Ectodermal cell (in vitro differentiated cells): ENCODE results near the gene DAPK1.

ENCODE experiments used
- H3K27ac ChIP-seq: 2 replicates; pipeline ENCODE4 v1.7.0; 2013; ENCODE audit warnings: mild to moderate bottlenecking, low read depth, low read length; ENCODE audit not compliant: insufficient read depth, poor library complexity, severe bottlenecking
- H3K27me3 ChIP-seq: 2 replicates; pipeline ENCODE4 v1.7.0; 2013; ENCODE audit warnings: mild to moderate bottlenecking, low read length; ENCODE audit not compliant: insufficient read depth, control insufficient read depth, poor library complexity, severe bottlenecking
- H3K36me3 ChIP-seq: one replicate; pipeline ENCODE4 v1.7.0; 2013; ENCODE audit warnings: low read length; ENCODE audit not compliant: control insufficient read depth, insufficient read depth
- H3K4me1 ChIP-seq: one replicate; pipeline ENCODE4 v1.7.0; 2013; ENCODE audit warnings: low read length; ENCODE audit not compliant: control insufficient read depth, insufficient read depth
- H3K4me3 ChIP-seq: 2 replicates; pipeline ENCODE4 v1.7.0; 2013; ENCODE audit warnings: low read depth, low read length, control low read depth; ENCODE audit not compliant: insufficient read depth
- H3K9me3 ChIP-seq: 2 replicates; pipeline ENCODE4 v1.7.0; 2013; ENCODE audit warnings: mild to moderate bottlenecking, low read length, moderate library complexity; ENCODE audit not compliant: control insufficient read depth
- WGBS, 2 experiments: methylation state at CpG; one replicate each; pipeline ENCODE4 v1.1.7; 2013; ENCODE audit warnings: missing lambda C conversion rate in 2 of 2; 5-methylcytosine and 5-hydroxymethylcytosine counted together

Gene DAPK1

DNA sequence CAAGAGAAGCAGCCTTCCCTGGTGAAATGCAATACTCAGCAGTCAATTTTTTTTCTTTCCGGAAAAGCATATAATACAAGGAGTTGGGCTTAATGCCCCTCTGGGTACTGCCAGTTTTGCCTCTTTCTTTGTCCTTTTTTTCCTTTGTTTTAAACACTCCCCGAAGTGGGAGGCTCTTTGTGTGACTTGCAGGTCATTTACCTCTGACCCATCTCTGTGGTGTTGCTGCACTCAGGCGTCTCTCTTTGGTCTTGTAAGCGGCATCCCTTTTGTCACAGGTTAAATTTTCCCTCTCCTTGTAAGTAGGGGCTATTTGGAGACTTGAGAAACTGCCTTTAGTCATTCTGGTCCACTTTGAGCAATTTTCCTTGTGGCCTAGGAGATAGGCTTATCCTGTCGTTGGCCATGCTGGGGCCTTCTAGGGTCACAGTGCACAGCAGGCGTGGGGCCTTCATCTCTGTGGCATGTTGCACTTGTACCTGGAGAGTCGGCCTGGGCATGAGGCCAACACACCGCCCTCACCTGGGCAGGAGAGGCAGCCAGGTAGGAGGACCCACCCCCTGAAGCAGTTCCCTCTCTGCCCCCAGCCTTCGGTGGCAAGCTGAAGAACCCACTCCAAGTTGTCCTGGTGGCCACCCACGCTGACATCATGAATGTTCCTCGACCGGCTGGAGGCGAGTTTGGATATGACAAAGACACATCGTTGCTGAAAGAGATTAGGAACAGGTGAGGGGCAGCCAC lies 200.6 kb downstream of the DAPK1 start:
- H3K4me3 ChIP-seq: no peak overlapping the region
- peaks cover 12% of the 10 kb centered on the region for H3K4me1 ChIP-seq
- 91 to 95% methylated on average over 14 of the region's 14 CpGs for WGBS, 2 experiments
- H3K9me3 ChIP-seq: no peaks in the 10 kb centered on the region
- H3K27me3 ChIP-seq: no peaks in the 10 kb centered on the region
- no peaks in the 10 kb centered on the region for H3K36me3 ChIP-seq
- no peak overlapping the region for H3K27ac ChIP-seq

DNA sequence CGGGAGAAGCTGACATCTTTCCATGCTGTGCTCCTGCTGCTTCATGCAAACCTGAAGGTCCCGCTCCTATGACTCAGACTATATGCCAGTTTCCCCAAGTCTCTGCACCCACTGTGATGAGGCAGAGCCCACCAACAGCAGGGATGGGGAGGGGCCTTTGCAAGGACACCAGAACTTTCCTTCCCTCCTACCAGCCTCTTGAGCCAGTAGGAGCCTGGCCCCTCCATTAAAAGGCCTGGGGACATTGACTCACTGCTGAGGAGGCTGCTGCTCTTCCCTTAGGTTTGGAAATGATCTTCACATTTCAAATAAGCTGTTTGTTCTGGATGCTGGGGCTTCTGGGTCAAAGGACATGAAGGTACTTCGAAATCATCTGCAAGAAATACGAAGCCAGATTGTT lies 202.2 kb downstream of the DAPK1 start:
- H3K36me3 ChIP-seq: no peaks in the 10 kb centered on the region
- no peak overlapping the region for H3K4me3 ChIP-seq
- no peaks in the 10 kb centered on the region for H3K9me3 ChIP-seq
- 93 to 94% methylated on average over 4 of the region's 4 CpGs for WGBS, 2 experiments
- no peaks in the 10 kb centered on the region for H3K27me3 ChIP-seq
- H3K27ac ChIP-seq: no peak overlapping the region
- H3K4me1 ChIP-seq: peaks cover 12% of the 10 kb centered on the region

DNA sequence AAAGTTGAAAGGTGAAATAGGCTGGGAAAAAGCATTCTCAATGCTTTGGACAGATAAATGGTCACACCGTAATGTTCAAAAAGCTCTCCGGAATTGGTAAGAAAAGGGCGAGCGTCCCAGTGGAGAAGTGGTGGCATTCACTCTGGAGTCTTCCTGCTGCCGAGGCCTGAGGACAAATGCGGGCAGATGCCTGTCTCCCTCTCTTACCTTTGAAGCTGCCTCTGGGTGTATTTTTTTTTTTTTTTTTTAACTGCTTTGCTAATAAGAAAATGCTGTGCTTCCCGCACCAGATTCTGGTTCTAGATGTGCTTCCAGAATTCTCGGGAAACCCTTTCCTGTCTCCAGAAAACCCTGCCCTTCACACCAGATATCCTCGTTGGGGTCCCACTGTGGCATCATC lies 203.8 kb downstream of the DAPK1 start:
- Histone ChIP-seq H3K27ac (peak overlapping the region; percentile 3), H3K36me3 (no peaks in the 10 kb centered on the region), H3K4me3 (no peak overlapping the region), H3K4me1 (peaks cover 12% of the 10 kb centered on the region), H3K27me3 (no peaks in the 10 kb centered on the region), H3K9me3 (no peaks in the 10 kb centered on the region)
- WGBS, 2 experiments: 79 to 86% methylated on average over 9 of the region's 9 CpGs

DNA sequence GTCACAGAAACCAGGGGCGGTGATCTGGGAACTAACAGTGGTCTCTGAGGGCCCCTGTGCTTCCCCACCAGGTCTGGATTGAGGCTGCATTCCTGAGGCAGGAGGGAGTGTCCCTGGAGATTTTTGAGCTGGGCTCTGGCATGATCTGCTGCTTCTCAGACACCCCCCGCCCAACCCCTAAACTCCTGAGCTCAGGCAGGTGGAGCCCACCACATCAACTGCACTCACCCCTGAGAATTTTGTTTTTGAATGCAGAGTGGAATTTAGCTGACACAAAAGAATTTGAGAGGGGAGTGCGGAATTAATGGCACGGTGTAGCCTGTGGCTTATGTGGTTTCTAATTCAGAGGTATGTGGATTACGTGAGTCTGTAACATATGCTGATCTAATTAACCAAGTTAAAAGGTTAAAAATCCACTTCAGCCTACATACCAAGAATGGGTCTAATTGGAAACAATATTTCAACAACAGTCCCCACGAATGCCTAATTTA lies 204.3 kb downstream of the DAPK1 start:
- Histone ChIP-seq H3K9me3 (no peaks in the 10 kb centered on the region), H3K4me1 (peaks cover 12% of the 10 kb centered on the region), H3K4me3 (no peak overlapping the region), H3K27me3 (no peaks in the 10 kb centered on the region), H3K27ac (peak overlapping the region; percentile 20), H3K36me3 (peaks cover 4% of the 10 kb centered on the region)
- WGBS, 2 experiments: 86% methylated on average over 5 to 6 of the region's 6 CpGs

DNA sequence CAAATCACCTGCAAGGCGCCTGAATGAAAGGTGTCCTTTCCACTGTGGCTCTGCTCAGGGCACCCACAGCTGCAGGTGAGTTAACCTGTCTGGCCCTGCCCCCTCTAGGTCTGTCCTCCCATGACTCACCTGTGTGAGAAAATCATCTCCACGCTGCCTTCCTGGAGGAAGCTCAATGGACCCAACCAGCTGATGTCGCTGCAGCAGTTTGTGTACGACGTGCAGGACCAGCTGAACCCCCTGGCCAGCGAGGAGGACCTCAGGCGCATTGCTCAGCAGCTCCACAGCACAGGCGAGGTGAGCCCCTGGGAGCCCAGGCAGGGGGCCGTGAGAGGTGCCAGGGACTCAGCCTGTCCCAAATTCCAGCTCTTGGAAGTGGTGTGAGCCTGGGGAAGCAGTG lies 205.3 kb downstream of the DAPK1 start:
- no peaks in the 10 kb centered on the region for H3K27me3 ChIP-seq
- H3K4me1 ChIP-seq: peaks cover 12% of the 10 kb centered on the region
- no peak overlapping the region for H3K4me3 ChIP-seq
- 95 to 96% methylated on average over 9 of the region's 9 CpGs for WGBS, 2 experiments
- H3K27ac ChIP-seq: no peak overlapping the region
- H3K36me3 ChIP-seq: peaks cover 7% of the 10 kb centered on the region
- H3K9me3 ChIP-seq: no peaks in the 10 kb centered on the region

DNA sequence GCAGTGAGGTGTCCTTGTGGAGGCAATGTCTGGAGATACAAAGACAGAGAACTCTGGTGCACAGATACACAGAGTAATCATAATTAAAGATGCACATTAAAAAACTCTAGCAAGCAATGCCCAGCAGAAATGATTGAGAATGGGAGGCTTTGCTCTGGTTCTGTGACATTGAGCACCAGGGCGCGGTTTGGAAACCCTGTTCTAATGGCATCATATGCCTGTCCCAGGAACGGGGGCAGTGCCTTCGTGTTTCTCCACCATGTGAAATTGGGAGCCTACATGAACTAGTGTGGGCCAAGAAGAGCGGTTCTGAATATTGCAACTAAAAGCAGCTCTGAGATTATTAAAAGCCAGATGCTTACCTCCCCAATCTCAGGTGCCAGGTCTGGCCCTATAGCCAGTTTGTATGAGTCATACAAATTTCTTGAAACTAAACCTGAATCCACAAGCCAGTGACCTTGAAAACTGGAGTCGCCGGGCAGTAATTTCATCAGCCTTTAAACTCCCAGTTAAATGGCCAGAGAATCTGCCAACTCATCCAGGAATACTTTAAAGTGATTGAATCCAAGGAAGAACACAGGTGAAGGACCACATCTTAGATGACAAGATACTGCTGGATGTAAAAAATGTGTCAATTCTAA lies 206.1 kb downstream of the DAPK1 start:
- Histone ChIP-seq H3K36me3 (peaks cover 7% of the 10 kb centered on the region), H3K27me3 (no peaks in the 10 kb centered on the region), H3K4me3 (no peak overlapping the region), H3K9me3 (no peaks in the 10 kb centered on the region), H3K27ac (no peak overlapping the region), H3K4me1 (peaks cover 12% of the 10 kb centered on the region)
- 90 to 92% methylated on average over 7 of the region's 7 CpGs for WGBS, 2 experiments

DNA sequence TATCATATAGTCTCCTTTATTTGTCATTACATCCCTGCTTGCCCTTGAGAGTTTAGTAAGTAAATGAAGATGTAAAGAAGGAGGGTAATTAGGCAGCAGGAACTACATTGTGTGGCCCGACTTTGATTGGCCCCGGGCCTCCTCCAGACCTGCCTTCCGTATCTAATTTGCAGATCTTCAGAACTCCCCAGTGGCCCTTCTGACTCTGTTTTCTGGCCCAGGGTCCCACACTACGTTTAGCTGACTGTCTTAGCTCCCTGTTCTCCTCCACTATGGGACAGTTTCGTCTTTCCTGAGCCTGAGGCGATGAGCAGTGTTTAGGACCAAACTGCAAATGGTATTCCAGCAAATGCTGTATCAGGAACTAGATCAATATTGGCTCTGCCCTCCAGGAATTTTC lies 206.7 kb downstream of the DAPK1 start:
- Histone ChIP-seq H3K4me1 (peaks cover 12% of the 10 kb centered on the region), H3K27ac (no peak overlapping the region), H3K36me3 (peaks cover 7% of the 10 kb centered on the region), H3K9me3 (no peaks in the 10 kb centered on the region), H3K27me3 (no peaks in the 10 kb centered on the region), H3K4me3 (no peak overlapping the region)
- WGBS, 2 experiments: 92 to 94% methylated on average over 6 of the region's 6 CpGs

DNA sequence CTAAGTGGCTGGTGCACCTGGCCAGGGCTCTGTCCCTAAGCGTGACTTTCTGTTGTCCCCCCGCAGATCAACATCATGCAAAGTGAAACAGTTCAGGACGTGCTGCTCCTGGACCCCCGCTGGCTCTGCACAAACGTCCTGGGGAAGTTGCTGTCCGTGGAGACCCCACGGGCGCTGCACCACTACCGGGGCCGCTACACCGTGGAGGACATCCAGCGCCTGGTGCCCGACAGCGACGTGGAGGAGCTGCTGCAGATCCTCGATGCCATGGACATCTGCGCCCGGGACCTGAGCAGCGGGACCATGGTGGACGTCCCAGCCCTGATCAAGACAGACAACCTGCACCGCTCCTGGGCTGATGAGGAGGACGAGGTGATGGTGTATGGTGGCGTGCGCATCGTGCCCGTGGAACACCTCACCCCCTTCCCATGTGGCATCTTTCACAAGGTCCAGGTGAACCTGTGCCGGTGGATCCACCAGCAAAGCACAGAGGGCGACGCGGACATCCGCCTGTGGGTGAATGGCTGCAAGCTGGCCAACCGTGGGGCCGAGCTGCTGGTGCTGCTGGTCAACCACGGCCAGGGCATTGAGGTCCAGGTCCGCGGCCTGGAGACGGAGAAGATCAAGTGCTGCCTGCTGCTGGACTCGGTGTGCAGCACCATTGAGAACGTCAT lies 208.5 kb downstream of the DAPK1 start:
- Histone ChIP-seq H3K36me3 (peaks cover 7% of the 10 kb centered on the region), H3K9me3 (no peaks in the 10 kb centered on the region), H3K27me3 (no peaks in the 10 kb centered on the region), H3K27ac (no peak overlapping the region), H3K4me3 (no peak overlapping the region), H3K4me1 (peaks cover 12% of the 10 kb centered on the region)
- 96% methylated on average over 39 of the region's 39 CpGs for WGBS, 2 experiments

DNA sequence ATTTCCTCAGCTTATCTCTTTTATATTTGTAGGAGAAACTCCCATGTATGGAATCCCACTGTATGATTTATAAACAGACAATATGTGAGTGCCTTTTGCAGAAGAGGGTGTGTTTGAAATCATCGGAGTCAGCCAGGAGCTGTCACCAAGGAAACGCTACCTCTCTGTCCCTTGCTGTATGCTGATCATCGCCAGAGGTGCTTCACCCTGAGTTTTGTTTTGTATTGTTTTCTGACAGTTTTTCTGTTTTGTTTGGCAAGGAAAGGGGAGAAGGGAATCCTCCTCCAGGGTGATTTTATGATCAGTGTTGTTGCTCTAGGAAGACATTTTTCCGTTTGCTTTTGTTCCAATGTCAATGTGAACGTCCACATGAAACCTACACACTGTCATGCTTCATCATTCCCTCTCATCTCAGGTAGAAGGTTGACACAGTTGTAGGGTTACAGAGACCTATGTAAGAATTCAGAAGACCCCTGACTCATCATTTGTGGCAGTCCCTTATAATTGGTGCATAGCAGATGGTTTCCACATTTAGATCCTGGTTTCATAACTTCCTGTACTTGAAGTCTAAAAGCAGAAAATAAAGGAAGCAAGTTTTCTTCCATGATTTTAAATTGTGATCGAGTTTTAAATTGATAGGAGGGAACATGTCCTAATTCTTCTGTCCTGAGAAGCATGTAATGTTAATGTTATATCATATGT lies 210.3 kb downstream of the DAPK1 start:
- Histone ChIP-seq H3K4me1 (peaks cover 5% of the 10 kb centered on the region), H3K27ac (no peak overlapping the region), H3K4me3 (no peak overlapping the region), H3K27me3 (no peaks in the 10 kb centered on the region), H3K36me3 (peaks cover 7% of the 10 kb centered on the region), H3K9me3 (no peaks in the 10 kb centered on the region)
- WGBS, 2 experiments: 90 to 93% methylated on average over 4 to 6 of the region's 6 CpGs

DNA sequence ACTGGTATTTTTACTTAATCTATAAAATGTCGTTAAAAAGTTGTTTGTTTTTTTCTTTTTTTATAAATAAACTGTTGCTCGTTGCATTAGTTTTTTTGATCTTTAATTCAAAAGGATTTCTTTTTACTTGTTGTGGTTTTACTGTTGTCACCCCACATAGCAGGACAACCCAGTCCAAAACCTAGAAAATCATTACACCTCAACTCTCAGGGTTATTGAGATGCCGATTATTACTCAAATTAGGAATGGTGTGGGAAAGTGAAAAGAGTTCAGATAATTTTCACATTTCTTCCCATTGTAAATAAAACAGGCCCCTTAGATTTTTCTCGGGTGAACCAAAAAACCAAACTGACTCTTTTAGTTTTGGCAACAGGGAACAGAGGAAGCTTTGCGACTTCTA lies 210.9 kb downstream of the DAPK1 start:
- WGBS, 2 experiments: 93 to 96% methylated on average over 2 to 4 of the region's 5 CpGs
- Histone ChIP-seq H3K4me3 (no peak overlapping the region), H3K9me3 (no peaks in the 10 kb centered on the region), H3K4me1 (peaks cover 5% of the 10 kb centered on the region), H3K27ac (no peak overlapping the region), H3K27me3 (no peaks in the 10 kb centered on the region), H3K36me3 (peaks cover 7% of the 10 kb centered on the region)
